ENCODE data around the gene ATP13A4.

Gene ATP13A4

DNA sequence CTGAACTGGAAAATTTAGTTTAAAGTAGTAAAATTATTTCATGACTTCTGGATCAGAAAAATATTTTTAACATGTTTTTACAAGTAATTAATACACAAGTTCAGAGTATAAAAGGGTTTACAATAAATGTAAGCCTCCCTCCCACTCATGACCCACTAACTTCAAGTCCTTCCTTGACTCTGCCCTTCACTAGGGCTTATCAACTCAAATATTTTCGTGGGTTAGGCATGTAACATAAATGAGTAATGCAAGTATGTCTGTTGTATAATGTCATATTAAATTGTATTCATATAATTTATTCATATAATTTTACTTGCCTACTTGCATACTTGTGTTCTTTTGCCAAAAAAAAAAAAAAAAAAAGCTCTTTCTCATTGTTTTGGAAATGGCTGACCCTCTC is 34.9 kb upstream of the ATP13A4 start:
- peaks cover 19% of the 10 kb centered on the region for H3K79me2 ChIP-seq
- no peak overlapping the region for H3K4me3 ChIP-seq (ENCODE audit: low read depth, low read length)
- H3K4me1 ChIP-seq = peaks cover 2% of the 10 kb centered on the region
- H3K4me2 ChIP-seq (ENCODE audit: low read length) = no peak overlapping the region
- no peaks in the 10 kb centered on the region for H3K9me3 ChIP-seq (ENCODE audit: control insufficient read depth, low read length)
- no peak overlapping the region for H3K9ac ChIP-seq
- no peaks in the 10 kb centered on the region for H3K27me3 ChIP-seq (ENCODE audit: control insufficient read depth, insufficient read depth, low read length)
- no peaks in the 10 kb centered on the region for H3K36me3 ChIP-seq (ENCODE audit: control insufficient read depth, insufficient read depth, low read length)
- H3K27ac ChIP-seq = no peak overlapping the region
- H2AFZ ChIP-seq = no peak overlapping the region
- TF ChIP-seq, protein P1, sequence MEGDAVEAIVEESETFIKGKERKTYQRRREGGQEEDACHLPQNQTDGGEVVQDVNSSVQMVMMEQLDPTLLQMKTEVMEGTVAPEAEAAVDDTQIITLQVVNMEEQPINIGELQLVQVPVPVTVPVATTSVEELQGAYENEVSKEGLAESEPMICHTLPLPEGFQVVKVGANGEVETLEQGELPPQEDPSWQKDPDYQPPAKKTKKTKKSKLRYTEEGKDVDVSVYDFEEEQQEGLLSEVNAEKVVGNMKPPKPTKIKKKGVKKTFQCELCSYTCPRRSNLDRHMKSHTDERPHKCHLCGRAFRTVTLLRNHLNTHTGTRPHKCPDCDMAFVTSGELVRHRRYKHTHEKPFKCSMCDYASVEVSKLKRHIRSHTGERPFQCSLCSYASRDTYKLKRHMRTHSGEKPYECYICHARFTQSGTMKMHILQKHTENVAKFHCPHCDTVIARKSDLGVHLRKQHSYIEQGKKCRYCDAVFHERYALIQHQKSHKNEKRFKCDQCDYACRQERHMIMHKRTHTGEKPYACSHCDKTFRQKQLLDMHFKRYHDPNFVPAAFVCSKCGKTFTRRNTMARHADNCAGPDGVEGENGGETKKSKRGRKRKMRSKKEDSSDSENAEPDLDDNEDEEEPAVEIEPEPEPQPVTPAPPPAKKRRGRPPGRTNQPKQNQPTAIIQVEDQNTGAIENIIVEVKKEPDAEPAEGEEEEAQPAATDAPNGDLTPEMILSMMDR (IDR thresholded peaks at IDR 0.05) = no peak

DNA sequence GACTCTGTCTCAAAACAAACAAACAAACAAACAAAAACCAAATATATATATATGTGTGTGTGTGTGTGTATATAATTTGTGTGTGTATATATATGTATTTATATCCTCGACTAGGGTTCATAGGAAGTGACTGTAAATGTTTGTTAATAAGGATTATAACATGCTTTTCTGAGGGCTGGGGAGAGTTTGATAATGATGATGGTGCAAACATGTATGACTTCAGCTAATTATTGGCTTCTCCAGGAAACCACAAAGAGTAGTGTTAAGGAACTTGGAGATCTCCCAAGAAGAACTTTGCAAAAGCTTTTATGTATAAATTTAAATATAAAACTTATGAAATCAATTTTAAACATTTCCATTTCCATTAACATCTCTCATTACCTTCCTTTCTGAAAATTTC is 34.4 kb upstream of the ATP13A4 start:
- TF ChIP-seq, protein P1 (IDR thresholded peaks at IDR 0.05) = no peak
- Histone ChIP-seq H3K4me1 (peaks cover 2% of the 10 kb centered on the region), H3K4me2 (ENCODE audit: low read length) (no peak overlapping the region), H3K27ac (no peak overlapping the region), H2AFZ (no peak overlapping the region), H3K4me3 (ENCODE audit: low read depth, low read length) (no peak overlapping the region), H3K9me3 (ENCODE audit: control insufficient read depth, low read length) (no peaks in the 10 kb centered on the region), H3K27me3 (ENCODE audit: control insufficient read depth, insufficient read depth, low read length) (no peaks in the 10 kb centered on the region), H3K9ac (no peak overlapping the region), H3K79me2 (peaks cover 15% of the 10 kb centered on the region), H3K36me3 (ENCODE audit: control insufficient read depth, insufficient read depth, low read length) (no peaks in the 10 kb centered on the region)

DNA sequence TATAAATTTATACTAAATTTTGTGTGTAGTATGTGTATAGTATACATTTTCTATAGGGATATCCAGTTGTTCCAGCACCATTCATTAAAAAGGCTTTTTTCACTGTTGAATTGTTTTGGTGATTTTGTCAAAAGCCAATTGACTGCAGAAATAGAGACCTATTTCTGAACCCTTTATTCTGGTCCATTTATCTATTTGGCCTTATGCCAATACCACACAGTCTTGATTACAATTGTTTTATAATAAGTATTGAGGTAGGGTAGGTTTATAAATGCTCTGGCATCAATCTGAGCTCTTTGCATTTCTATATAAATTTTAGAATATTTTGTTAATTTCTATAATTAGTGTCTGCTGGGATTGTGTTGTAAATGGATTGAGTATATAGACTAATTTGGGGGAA is 31.8 kb upstream of the ATP13A4 start:
- Histone ChIP-seq H3K9me3 (ENCODE audit: control insufficient read depth, low read length) (no peaks in the 10 kb centered on the region), H3K36me3 (ENCODE audit: control insufficient read depth, insufficient read depth, low read length) (no peaks in the 10 kb centered on the region), H3K27me3 (ENCODE audit: control insufficient read depth, insufficient read depth, low read length) (no peaks in the 10 kb centered on the region), H3K9ac (no peak overlapping the region), H3K4me1 (no peaks in the 10 kb centered on the region), H3K4me2 (ENCODE audit: low read length) (no peak overlapping the region), H3K27ac (no peak overlapping the region), H3K79me2 (no peaks in the 10 kb centered on the region), H2AFZ (no peak overlapping the region), H3K4me3 (ENCODE audit: low read depth, low read length) (no peak overlapping the region)
- TF ChIP-seq, protein P1 (IDR thresholded peaks at IDR 0.05) = no peak

DNA sequence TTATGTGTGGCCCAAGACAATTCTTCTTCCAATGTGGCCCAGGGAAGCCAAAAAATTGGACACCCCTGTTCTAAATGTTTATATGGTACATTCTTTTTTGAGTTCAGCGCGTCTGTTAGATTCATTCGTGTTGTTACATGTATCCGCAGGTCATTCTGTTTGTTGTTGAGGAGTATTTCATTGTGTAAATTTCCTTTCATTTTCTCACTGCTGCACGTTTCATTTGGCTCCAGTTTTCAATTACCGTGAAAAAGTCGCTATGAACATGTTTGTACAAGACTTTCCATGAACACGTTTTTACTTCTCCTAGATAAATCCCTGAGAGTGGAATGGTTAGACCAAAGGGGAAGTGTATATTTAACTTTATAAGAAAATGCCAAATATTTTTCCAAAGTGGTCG is 30.8 kb upstream of the ATP13A4 start:
- H3K79me2 ChIP-seq = no peaks in the 10 kb centered on the region
- no peak overlapping the region for H3K27ac ChIP-seq
- no peak overlapping the region for H3K4me2 ChIP-seq (ENCODE audit: low read length)
- no peaks in the 10 kb centered on the region for H3K4me1 ChIP-seq
- H3K9ac ChIP-seq = no peak overlapping the region
- H3K27me3 ChIP-seq (ENCODE audit: control insufficient read depth, insufficient read depth, low read length) = no peaks in the 10 kb centered on the region
- no peaks in the 10 kb centered on the region for H3K9me3 ChIP-seq (ENCODE audit: control insufficient read depth, low read length)
- no peak overlapping the region for H3K4me3 ChIP-seq (ENCODE audit: low read depth, low read length)
- H3K36me3 ChIP-seq (ENCODE audit: control insufficient read depth, insufficient read depth, low read length) = no peaks in the 10 kb centered on the region
- no peak overlapping the region for H2AFZ ChIP-seq
- TF ChIP-seq, protein P1 (IDR thresholded peaks at IDR 0.05) = no peak

DNA sequence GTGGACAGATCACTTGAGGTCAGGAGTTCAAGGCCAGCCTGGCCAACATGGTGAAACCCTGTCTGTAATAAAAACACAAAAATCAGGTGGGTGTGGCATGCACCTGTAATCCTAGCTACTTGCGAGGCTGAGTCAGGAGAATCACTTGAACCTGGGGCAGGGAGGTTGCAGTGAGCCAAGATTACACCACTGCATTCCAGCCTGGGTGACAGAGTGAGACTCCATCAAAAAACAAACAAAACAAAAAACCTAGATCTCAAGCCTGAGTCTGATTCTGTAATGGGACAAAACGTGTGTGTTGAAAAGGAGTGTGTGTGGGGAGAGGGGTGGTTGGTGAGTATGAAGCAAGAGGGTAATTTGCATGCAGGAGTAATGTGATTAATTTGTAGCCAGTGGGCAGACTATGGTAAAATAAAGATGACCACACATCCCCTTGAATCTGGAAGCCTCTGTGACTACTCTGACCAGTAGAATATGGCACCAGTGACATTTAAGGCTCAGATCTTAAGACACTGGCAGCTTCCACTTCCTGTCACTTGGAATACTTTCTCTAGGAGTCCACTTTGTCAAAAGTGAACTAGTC is 19.9 kb upstream of the ATP13A4 start:
- TF ChIP-seq, protein P1 (IDR thresholded peaks at IDR 0.05) = no peak
- Histone ChIP-seq H3K9me3 (ENCODE audit: control insufficient read depth, low read length) (no peaks in the 10 kb centered on the region), H3K36me3 (ENCODE audit: control insufficient read depth, insufficient read depth, low read length) (no peaks in the 10 kb centered on the region), H3K27me3 (ENCODE audit: control insufficient read depth, insufficient read depth, low read length) (no peaks in the 10 kb centered on the region), H3K9ac (no peak overlapping the region), H3K27ac (no peak overlapping the region), H3K79me2 (no peaks in the 10 kb centered on the region), H3K4me2 (ENCODE audit: low read length) (no peak overlapping the region), H2AFZ (peak overlapping the region; percentile 17), H3K4me1 (no peaks in the 10 kb centered on the region), H3K4me3 (ENCODE audit: low read depth, low read length) (no peak overlapping the region)
